ENCODE data around the gene SPATA31E1.
"Not testable (repeated sequence)": the region's sequence is repeated elsewhere in the genome, so short reads cannot be mapped to it uniquely, and the experiment has no call there.

The SPATA31E1 gene

DNA sequence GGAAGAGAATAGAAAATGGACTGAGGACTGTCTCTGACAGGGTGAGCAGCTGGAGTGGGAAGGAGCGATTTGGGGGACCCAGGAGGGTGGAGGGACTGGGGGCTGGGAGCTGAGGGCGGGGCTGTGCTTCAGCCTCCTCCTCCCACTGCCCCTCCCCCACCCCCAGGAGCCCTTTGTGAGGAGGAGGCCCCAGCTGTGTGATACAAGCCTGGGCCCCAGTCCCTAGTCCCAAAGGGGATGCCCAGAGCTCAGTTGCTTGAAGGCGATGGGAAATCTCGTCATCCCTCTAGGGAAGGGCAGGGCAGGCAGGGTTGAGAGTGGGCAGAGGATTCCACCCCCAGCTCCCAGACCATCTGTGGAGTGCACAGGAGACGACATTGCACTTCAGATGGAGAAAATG lies at the start of gene SPATA31E1:
Gene SPATA31E1, plus strand, starts transcription at position 251 of the 400 bp plus-strand sequence. Its CDS starts 15 bp downstream, at position 266.
- DNase-seq (ENCODE audit: low spot score): no peak

DNA sequence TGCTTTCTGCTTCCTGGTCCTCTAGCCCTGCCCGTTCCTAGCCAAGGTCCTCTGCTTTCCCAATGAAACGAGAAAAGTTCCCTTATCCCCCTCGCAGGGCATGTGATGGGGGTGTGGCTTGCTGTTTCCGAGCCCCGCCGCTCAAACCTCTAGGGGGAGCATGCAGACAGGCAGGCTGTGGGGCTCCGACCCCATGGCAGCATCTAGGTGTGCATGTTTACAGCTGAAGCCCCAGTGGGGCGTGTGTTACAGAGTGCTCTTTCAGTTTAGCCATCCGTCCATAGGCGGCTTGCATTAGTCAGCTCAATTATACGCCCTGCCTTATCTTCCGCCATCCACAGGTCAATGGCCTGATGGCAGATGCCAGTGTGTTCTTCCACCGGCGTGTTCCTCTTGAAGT lies 48.3 kb upstream of the SPATA31E1 start:
- no peak for DNase-seq (ENCODE audit: low spot score)

DNA sequence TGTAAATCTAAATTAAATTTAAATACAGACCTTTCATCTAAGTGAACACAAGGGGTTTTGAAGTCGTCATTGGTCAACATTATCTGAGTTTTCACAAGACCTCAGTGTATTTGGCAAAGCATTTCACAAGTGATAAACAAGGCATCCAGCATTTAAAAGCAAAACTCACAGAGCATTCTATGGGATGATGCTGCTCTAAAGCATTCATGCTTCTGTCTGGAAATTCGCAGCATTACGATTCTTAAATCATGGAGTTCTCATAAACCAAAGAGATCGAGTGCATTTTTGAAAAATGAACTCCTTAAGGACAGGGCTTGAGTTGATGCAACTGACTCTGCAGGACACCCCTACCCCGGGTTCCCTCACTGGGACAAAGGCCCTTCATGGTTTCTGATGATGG lies 46.1 kb upstream of the SPATA31E1 start:
- no peak for DNase-seq (ENCODE audit: low spot score)

DNA sequence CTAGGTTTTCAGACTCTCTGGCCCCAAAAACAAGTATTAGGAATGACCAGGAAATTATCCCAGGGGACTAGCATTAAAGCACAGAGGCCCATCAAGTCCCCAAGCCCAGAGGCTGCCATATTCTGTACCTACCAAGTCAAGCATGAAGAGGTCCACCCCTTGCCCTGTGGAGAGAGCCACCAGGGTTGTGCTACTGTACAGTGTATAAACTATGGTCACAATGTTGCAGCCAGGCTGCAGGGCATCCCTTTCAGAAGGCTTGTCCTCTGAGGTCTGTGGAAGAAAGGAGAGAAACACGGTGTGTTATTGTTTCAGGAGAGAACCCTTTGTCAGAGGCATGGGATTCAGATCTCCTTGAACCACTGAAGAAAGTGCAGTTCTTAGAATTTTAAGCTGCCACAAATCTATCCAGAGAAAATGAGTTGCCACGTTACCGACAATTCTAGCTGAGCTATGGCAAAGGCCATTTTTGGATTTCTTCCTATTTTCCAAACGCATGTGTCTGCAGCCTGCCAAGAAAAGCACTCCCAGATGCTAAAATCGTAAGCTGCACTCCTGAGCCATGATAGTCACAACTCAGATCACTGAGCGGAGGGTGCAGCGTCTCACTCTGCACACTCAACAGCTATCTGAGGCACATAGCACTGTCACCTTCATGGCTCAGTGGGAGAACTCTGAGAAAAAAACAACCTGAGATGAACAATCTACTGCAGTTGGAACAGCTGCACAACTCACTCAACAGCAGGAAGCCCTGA lies 45.5 kb upstream of the SPATA31E1 start:
- no peak for DNase-seq (ENCODE audit: low spot score)

DNA sequence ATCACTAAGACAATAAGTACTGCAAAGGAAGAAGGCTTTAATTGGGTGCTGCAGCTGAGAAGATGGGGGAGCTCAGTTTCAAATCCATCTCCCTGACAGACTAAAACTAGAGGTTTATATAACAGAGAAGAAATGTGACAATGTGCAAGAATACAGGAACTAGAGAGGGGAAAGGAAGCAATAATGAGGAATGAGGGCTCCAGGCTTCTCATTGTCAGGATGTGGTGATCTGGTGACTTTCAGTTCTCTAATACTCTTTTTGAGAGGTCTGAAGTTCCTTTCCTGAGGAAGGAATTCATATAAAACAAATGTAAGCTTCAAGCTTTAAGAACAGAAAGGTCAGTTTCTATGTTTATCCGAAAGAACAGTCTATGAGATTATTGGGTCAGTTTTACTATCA lies 42.5 kb upstream of the SPATA31E1 start:
- DNase-seq (ENCODE audit: low spot score): no peak

DNA sequence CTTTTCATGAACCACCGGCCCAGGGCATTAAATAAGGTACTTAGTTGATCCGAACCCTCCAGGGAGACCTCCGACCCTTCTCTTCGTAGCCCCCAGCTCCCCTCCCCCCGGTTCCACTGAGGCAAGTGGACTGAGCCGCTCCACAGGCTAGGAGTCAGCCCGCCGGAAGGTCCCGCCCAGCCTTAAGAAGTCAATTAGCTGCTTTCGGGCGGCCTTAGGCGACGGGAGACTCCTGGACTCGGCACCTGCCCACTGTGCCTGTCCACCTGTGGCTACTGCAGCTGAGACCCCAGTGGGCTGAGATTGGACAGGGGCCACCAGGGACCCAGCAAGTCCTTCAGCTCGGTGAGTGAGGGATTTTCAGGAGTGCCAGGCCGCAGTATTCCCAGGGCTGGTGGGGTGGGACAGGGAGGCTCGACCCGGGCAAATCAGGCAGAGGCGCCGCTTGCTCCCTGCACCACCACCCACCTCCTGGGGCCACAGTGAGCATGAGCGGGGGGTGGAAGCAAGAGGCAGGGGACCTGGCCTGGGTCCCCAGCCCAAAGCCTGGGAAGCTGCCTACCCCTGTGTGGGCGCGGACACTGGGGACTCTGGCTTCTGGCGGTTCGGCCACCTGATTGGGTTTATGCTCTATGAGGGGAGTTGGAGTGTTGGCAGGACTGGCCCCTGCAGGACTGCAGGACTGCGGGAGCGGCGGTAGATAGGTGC lies 39.6 kb upstream of the SPATA31E1 start:
- DNase-seq (ENCODE audit: low spot score): no peak

DNA sequence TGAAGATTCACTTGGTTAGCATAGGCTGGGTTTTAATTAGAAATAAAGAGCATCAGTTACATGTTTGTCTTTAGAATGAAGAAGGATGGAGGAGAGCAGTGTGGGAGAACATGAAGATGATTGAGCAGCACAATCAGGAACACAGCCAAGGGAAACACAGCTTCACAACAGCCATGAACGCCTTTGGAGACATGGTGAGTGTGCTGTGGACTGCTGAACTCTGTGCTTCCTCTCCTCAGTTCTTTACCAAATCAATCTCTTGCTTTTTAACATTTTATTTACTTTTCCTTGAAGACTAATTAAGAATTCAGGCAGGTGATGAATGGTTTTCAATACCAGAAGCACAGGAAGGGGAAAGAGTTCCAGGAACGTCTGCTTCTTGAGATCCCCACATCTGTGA lies 38.2 kb upstream of the SPATA31E1 start:
- DNase-seq (ENCODE audit: low spot score): no peak

DNA sequence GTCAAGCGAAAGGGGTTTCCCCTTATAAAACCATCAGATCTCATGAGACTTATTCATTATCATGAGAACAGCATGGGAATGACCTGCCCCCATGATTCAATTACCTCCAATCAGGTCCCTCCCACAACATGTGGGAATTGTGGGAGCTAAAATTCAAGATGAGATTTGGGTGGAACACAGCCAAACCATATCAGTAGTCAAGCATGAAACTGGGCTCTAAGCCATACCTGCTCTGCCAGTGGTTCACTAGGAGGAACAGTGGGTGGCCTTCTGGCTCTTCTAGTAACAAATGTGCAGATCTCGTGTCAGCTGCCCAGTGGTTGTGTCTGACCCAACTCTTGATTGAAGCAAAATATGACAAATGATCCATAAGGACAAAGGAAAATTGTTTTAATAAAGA lies 34.9 kb upstream of the SPATA31E1 start:
- not testable (repeated sequence) for DNase-seq (ENCODE audit: low spot score)

GRCh38 chr9:87849144-87849758 lies 33.4 kb upstream of the SPATA31E1 start:
- no peak for DNase-seq (ENCODE audit: low spot score)

GRCh38 chr9:87850391-87850790 lies 32.3 kb upstream of the SPATA31E1 start:
- peak; percentile 68 for DNase-seq (ENCODE audit: low spot score)

- DNase-seq (ENCODE audit: low spot score): not testable (repeated sequence)
Measured at GRCh38 chr9:87851186-87851585, 31.5 kb upstream of the SPATA31E1 start.

DNA sequence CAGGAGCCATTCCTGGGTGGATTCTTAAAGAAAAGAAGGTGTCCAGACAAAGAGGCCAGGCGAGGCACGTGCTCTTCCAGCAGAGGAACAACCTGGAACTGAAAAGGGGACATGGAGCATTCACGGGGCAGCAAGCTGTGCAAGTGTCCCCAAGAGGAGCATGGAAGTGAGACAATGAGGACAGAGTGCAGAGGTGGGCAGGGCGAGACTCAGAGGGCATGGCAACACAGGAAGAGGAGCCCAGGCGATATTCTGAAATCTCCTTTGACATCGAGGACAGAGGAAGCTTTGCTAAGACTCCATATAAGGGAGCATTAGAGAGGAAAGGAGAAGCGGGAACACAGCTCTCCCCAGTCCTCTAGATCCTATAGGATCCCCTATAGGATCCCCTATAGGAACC lies 29.4 kb upstream of the SPATA31E1 start:
- no peak for DNase-seq (ENCODE audit: low spot score)

GRCh38 chr9:87853876-87854579 lies 28.6 kb upstream of the SPATA31E1 start:
- DNase-seq (ENCODE audit: low spot score): no peak

- DNase-seq (ENCODE audit: low spot score): no peak
Measured at GRCh38 chr9:87854580-87854955, 28.1 kb upstream of the SPATA31E1 start.

GRCh38 chr9:87855061-87855460 lies 27.6 kb upstream of the SPATA31E1 start:
- no peak for DNase-seq (ENCODE audit: low spot score)

DNA sequence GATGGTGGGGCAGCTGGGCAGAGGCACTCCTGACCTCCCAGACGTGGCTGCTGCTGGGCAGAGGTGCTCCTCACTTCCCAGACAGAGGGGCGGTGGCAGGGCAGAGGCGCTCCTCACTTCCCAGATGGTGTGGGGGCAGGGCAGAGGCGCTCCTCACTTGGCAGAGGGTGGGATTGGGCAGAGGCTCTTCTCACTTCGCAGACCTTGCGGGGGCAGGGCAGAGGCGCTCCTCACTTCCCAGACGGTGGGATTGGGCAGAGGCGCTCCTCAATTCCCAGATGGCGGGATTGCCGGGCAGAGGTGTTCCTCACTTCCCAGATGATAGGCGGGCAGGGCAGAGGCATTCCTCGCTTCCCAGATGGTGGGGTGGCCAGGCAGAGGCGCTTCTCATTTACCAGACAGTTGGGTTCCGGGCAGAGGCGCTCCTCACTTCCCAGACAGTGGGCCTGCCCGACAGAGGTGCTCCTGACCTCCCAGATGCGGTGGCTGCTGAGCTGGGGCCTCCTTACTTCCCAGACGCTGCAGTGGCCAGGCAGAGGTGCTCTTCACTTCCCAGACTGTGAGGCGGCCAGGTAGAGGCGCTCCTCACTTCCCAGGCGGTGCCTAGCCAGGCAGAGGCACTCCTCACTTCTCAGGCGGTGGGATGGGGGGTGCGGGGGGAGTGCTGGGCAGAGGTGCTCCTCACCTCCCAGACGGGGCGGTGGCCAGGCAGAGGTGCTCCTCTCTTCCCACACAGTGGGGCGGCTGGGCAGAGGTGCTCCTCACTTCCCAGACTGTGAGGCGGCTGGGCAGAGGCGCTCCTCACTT lies 25.3 kb upstream of the SPATA31E1 start:
- DNase-seq (ENCODE audit: low spot score): no peak

DNA sequence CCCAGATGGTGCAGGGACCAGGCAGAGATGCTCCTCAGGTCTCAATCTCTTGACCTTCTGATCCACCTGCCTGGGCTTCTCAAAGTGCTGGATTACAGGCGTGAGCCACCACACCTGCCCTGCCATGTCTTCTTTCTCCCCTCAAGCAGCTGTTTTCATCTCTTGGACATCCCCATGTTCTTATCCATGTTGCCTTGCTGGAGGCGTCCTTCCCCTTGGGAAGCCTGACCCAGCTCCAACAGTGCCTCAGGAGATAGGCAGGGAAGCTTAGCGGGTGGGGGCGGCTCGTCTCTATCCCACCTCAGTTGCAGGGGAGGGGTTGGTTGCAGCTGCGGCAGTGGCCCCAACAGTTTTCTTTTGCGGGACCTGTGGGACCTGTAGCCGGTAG lies 24.7 kb upstream of the SPATA31E1 start:
- no peak for DNase-seq (ENCODE audit: low spot score)

- no peak for DNase-seq (ENCODE audit: low spot score)
Measured at GRCh38 chr9:87859137-87859536, 23.5 kb upstream of the SPATA31E1 start.

DNA sequence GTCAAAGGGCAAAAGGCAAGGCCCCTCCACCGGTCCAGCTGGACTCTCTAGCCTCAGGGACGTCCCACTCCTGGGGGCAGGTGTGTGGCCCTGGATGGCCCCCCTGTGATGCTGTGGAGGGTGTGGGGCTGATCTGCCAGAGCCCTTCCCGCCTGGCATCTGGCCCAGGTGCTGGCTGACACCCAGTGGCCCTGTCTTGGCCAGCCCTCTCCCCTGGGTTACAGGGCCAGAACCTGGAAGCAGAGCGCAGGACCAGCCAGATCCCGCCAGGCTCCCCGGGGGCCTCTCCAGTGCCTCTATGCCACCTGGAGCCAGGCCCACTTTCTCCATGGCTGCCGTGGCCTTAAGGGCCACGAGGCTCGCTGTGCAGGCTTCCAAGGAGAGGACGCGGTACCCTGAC lies 22.9 kb upstream of the SPATA31E1 start:
- no peak for DNase-seq (ENCODE audit: low spot score)

GRCh38 chr9:87861332-87861731 lies 21.3 kb upstream of the SPATA31E1 start:
- no peak for DNase-seq (ENCODE audit: low spot score)

GRCh38 chr9:87862536-87863268 lies 20.0 kb upstream of the SPATA31E1 start:
- peak; percentile 75 for DNase-seq (ENCODE audit: low spot score)
